Stimulated activated CD4-positive, alpha-beta T cell treated with anti-CD3 and anti-CD28 coated beads, Interleukin-2, amount 100 ng/mL, for 4 hours (primary cell): Measurements from ENCODE around the gene SATB2.

Experiments
- DNase-seq: peaks from one replicate; pipeline ENCODE4 v3.0.0-alpha.2; 2020; ENCODE audit warnings: low read depth

SATB2 gene

GRCh38 chr2:199465988-199466691 lies 8.4 kb upstream of the SATB2 start:
- no peak for DNase-seq

- DNase-seq, result no peak
Observed at GRCh38 chr2:199465390-199465789, 7.7 kb upstream of the SATB2 start.

GRCh38 chr2:199464606-199465352 lies 7.0 kb upstream of the SATB2 start:
- no peak for DNase-seq

- no peak for DNase-seq
Observed at GRCh38 chr2:199463708-199464605, 6.2 kb upstream of the SATB2 start.

GRCh38 chr2:199462956-199463692 lies 5.4 kb upstream of the SATB2 start:
- no peak for DNase-seq

- DNase-seq, result no peak
Observed at GRCh38 chr2:199462347-199462955, 4.7 kb upstream of the SATB2 start.

- DNase-seq, result no peak
Observed at GRCh38 chr2:199461711-199462346, 4.1 kb upstream of the SATB2 start.

GRCh38 chr2:199460846-199461710 lies 3.3 kb upstream of the SATB2 start:
- DNase-seq, result no peak

- DNase-seq, result no peak
Observed at GRCh38 chr2:199460101-199460671, 2.4 kb upstream of the SATB2 start.

GRCh38 chr2:199459286-199460100 lies 1.8 kb upstream of the SATB2 start:
- peak; percentile 46 for DNase-seq

GRCh38 chr2:199458806-199459285 lies 1.1 kb upstream of the SATB2 start:
- DNase-seq, result no peak

GRCh38 chr2:199458009-199458805 lies 468 bp upstream of the SATB2 start:
- no peak for DNase-seq

- no peak for DNase-seq
Observed at GRCh38 chr2:199456383-199457146, 1.2 kb downstream of the SATB2 start.

GRCh38 chr2:199455545-199456382 lies 2.0 kb downstream of the SATB2 start:
- DNase-seq, result no peak

GRCh38 chr2:199455210-199455544 lies 2.6 kb downstream of the SATB2 start:
- no peak for DNase-seq

GRCh38 chr2:199452991-199453379 lies 4.8 kb downstream of the SATB2 start:
- no peak for DNase-seq
